Measurements from ENCODE around the gene DYRK1A. TPM values are rescaled to one million over a fixed set of nuclear protein-coding genes. Genes with fewer than 3 reads are reported as not detected.

The DYRK1A gene
- total and polyA plus RNA-seq, 2 of the 13 experiments (the other 11 are each of a cell fraction or from before 2014, with no cell fraction given), result 24.6 to 34.2 TPM

GRCh38 chr21:37546949-37547614, 180.5 kb downstream of the DYRK1A start (continued):
- TF ChIP-seq, protein P1, sequence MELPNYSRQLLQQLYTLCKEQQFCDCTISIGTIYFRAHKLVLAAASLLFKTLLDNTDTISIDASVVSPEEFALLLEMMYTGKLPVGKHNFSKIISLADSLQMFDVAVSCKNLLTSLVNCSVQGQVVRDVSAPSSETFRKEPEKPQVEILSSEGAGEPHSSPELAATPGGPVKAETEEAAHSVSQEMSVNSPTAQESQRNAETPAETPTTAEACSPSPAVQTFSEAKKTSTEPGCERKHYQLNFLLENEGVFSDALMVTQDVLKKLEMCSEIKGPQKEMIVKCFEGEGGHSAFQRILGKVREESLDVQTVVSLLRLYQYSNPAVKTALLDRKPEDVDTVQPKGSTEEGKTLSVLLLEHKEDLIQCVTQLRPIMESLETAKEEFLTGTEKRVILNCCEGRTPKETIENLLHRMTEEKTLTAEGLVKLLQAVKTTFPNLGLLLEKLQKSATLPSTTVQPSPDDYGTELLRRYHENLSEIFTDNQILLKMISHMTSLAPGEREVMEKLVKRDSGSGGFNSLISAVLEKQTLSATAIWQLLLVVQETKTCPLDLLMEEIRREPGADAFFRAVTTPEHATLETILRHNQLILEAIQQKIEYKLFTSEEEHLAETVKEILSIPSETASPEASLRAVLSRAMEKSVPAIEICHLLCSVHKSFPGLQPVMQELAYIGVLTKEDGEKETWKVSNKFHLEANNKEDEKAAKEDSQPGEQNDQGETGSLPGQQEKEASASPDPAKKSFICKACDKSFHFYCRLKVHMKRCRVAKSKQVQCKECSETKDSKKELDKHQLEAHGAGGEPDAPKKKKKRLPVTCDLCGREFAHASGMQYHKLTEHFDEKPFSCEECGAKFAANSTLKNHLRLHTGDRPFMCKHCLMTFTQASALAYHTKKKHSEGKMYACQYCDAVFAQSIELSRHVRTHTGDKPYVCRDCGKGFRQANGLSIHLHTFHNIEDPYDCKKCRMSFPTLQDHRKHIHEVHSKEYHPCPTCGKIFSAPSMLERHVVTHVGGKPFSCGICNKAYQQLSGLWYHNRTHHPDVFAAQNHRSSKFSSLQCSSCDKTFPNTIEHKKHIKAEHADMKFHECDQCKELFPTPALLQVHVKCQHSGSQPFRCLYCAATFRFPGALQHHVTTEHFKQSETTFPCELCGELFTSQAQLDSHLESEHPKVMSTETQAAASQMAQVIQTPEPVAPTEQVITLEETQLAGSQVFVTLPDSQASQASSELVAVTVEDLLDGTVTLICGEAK (IDR thresholded peaks at IDR 0.05), result no peak
- TF ChIP-seq, protein P1 (CRISPR knock-in tag; IDR thresholded peaks at IDR 0.05), result no peak
- no peak for TF ChIP-seq ZNF781 (CRISPR knock-in tag; IDR thresholded peaks at IDR 0.05; ENCODE audit: borderline replicate concordance, not compliant biosample characterization)
- TF ChIP-seq POLR2G (IDR thresholded peaks at IDR 0.05; ENCODE audit: low read depth, low read length), result no peak
- no peak for TF ChIP-seq NFATC3 (CRISPR knock-in tag; IDR thresholded peaks at IDR 0.05)
- no peak for TF ChIP-seq PATZ1 (CRISPR knock-in tag; IDR thresholded peaks at IDR 0.05)
- TF ChIP-seq GATAD1 (CRISPR knock-in tag; IDR thresholded peaks at IDR 0.05), result no peak
- no peak for TF ChIP-seq ZNF549 (CRISPR knock-in tag; IDR thresholded peaks at IDR 0.05)
- TF ChIP-seq ZNF674 (CRISPR knock-in tag; IDR thresholded peaks at IDR 0.05; ENCODE audit: low read depth), result no peak
- TF ChIP-seq ZMAT5 (CRISPR knock-in tag; IDR thresholded peaks at IDR 0.05; ENCODE audit: borderline replicate concordance, low read depth), result no peak
- TF ChIP-seq MATR3 (CRISPR knock-in tag; IDR thresholded peaks at IDR 0.05), result no peak
- TF ChIP-seq FIP1L1 (IDR thresholded peaks at IDR 0.05; ENCODE audit: borderline replicate concordance, insufficient read depth, low read depth, low read length), result no peak
- TF ChIP-seq TBL1XR1 (IDR thresholded peaks at IDR 0.05; ENCODE audit: borderline replicate concordance, low read length, partially characterized antibody), result no peak
- TF ChIP-seq NKX3-1 (CRISPR knock-in tag; IDR thresholded peaks at IDR 0.05), result no peak
- TF ChIP-seq PPARG (CRISPR knock-in tag; conservative IDR thresholded peaks at IDR 0.05), result no peak
